Gastroesophageal sphincter (tissue), 4 donors: ENCODE results near the gene CDC42EP4. TPM values are rescaled to one million over a fixed set of nuclear protein-coding genes. Genes with fewer than 3 reads are reported as not detected.

ENCODE experiments used
- ATAC-seq: fragments of 150-250 bp; one replicate; pipeline ENCODE4 v1.9.1; 2016; ENCODE audit warnings: mild to moderate bottlenecking, moderate library complexity
- H3K27ac ChIP-seq, 4 donors: fragments of 200-600 bp; sonication (generic) in 3 of 4; 1 replicate in 3 of 4; 2 replicates in 1 of 4; pipeline ENCODE4 v1.5.1; 2016 to 2019
- H3K27me3 ChIP-seq: fragments of 200-600 bp; sonication (generic); one replicate; pipeline ENCODE4 v1.5.1; 2019
- H3K36me3 ChIP-seq, 2 donors: fragments of 200-600 bp; sonication (generic); one replicate each; pipeline ENCODE4 v1.5.1; 2019; ENCODE audit warnings: control low read depth in 1 of 2
- H3K4me1 ChIP-seq, 3 donors: fragments of 200-600 bp; sonication (generic); 1 replicate in 2 of 3; 2 replicates in 1 of 3; pipeline ENCODE4 v1.5.1; 2016 to 2019; ENCODE audit warnings: control low read depth in 2 of 3
- H3K4me3 ChIP-seq, 2 donors: fragments of 200-600 bp; sonication (generic); one replicate each; pipeline ENCODE4 v1.5.1; 2019; ENCODE audit warnings: mild to moderate bottlenecking in 1 of 2, moderate library complexity in 1 of 2
- H3K9me3 ChIP-seq, 3 donors: fragments of 200-600 bp; sonication (generic); one replicate each; pipeline ENCODE4 v1.5.1; 2017 to 2019; ENCODE audit warnings: control low read depth in 2 of 3
- CTCF ChIP-seq, 4 experiments: fragments of 200-600 bp in 2 of 4; fragments of 450-650 bp in 2 of 4; sonication (generic) in 1 of 4; IDR thresholded peaks; one replicate each; pipeline ENCODE4 v1.5.1; 2017 to 2019; ENCODE audit warnings: antibody characterized with exemption in 4 of 4, mild to moderate bottlenecking in 2 of 4, moderate library complexity in 2 of 4
- EP300 ChIP-seq: sonication (generic); formaldehyde crosslinking; IDR thresholded peaks from one replicate; pipeline ENCODE4 v1.6.1; 2017; ENCODE audit warnings: antibody characterized with exemption, mild to moderate bottlenecking
- POLR2A ChIP-seq, 2 donors: fragments of 450-650 bp; IDR thresholded peaks; one replicate each; pipeline ENCODE4 v1.6.1; 2017; ENCODE audit warnings: antibody characterized with exemption in 2 of 2, mild to moderate bottlenecking in 2 of 2, moderate library complexity in 1 of 2
- POLR2AphosphoS5 ChIP-seq: sonication (generic); formaldehyde crosslinking; IDR thresholded peaks from one replicate; pipeline ENCODE4 v1.6.1; 2017; ENCODE audit warnings: antibody characterized with exemption
- WGBS, 2 donors: methylation state at CpG; one replicate each; pipeline ENCODE4 v1.1.5; 2018; ENCODE audit warnings: low coverage in 1 of 2; 5-methylcytosine and 5-hydroxymethylcytosine counted together
- total RNA-seq, 4 donors: library from RNA; depleted of rRNA; stranded (reverse); fragments of >200 nt; gene quantifications; one replicate each; pipeline ENCODE4 v1.1.0, GENCODE V29; 2016

CDC42EP4 gene
- total RNA-seq, 4 donors from 2014 or later = 69.4 to 106 (median 73.0) TPM

DNA sequence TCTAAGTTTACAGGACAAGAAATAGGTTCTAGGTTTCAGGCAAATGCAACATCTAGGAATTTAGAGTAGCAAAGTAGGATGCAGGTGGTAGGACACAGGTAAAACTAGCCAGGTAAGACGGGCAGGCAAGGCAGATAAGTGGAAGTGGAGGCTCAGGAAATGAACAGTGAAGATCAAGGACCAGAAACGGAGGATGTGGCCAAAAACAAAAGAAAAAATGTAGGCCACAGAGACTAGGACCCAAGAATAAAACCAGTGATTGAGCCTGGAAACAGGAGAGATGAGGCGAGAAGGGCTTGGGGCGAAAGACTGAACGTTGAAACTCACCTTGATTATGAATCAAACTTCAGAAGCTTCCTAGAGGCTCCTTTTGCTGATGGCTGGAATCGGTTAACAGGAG is 74.1 kb downstream of the CDC42EP4 start:
- no peaks in the 10 kb centered on the region for H3K9me3 ChIP-seq
- no peak for ATAC-seq
- TF ChIP-seq POLR2AphosphoS5 (no peak), CTCF (IDR thresholded peaks at IDR 0.05) (no peak), EP300 (no peak), POLR2A (IDR thresholded peaks at IDR 0.05) (no peak)
- no peak overlapping the region for H3K27ac ChIP-seq
- peaks cover 0 to 42% of the 10 kb centered on the region in 2 donors for H3K36me3 ChIP-seq
- peaks cover 0 to 41% (median 0%) of the 10 kb centered on the region in 3 donors for H3K4me1 ChIP-seq
- no peaks in the 10 kb centered on the region for H3K27me3 ChIP-seq
- 49 to 68% methylated on average over 2 to 3 of the region's 6 CpGs for WGBS, 2 donors
- H3K4me3 ChIP-seq = no peak overlapping the region

- no peaks in the 10 kb centered on the region for H3K27me3 ChIP-seq
- no peaks in the 10 kb centered on the region for H3K9me3 ChIP-seq
- peaks cover 0 to 24% of the 10 kb centered on the region in 2 donors for H3K36me3 ChIP-seq
- TF ChIP-seq EP300 = no peak
- no peak for ATAC-seq
- H3K27ac ChIP-seq = no peak overlapping the region
- peaks cover 0 to 59% (median 12%) of the 10 kb centered on the region in 3 donors for H3K4me1 ChIP-seq
- no peak overlapping the region for H3K4me3 ChIP-seq
- WGBS, 2 donors = 80 to 90% methylated on average over 1 to 10 of the region's 10 CpGs
Observed at GRCh38 chr17:73234736-73235135, 77.1 kb downstream of the CDC42EP4 start.

Other genes with a start within 250 kb of the CDC42EP4 start
- gene SLC39A11, start 219.3 kb downstream of the CDC42EP4 start, total RNA-seq = 10 to 100 TPM; 11.6 to 16.8 (median 14.5) TPM
- gene SSTR2, start 147.0 kb downstream of the CDC42EP4 start, total RNA-seq = 1 to 10 TPM in 3 of 4 donors, under 1 TPM in 1; 0.93 to 2.0 (median 1.0) TPM
- gene COG1, start 118.9 kb downstream of the CDC42EP4 start, total RNA-seq = 10 to 100 TPM; 16.2 to 33.0 (median 27.3) TPM
- not detected for gene CPSF4L, start 50.1 kb downstream of the CDC42EP4 start, total RNA-seq